Keratinocyte (primary cell): ENCODE data around the gene SYNM. TPM values are rescaled to one million over a fixed set of nuclear protein-coding genes. Genes with fewer than 3 reads are reported as not detected.

Source experiments
- DNase-seq: peaks from one replicate; pipeline ENCODE4 v3.0.0-alpha.2; 2011; ENCODE audit warnings: low read depth, missing footprints, low spot score
- FAIRE-seq: peaks from 2 replicates; lab custom pipeline; 2011; peaks lifted over from hg19 to GRCh38; lab: Jason Lieb, UNC
- H2AFZ ChIP-seq: 2 replicates; pipeline ENCODE4 v1.6.0; 2012; ENCODE audit warnings: low read length, control low read depth, inconsistent platforms; ENCODE audit not compliant: control insufficient read depth
- H3K27ac ChIP-seq: 2 replicates; pipeline ENCODE4 v1.5.1; 2011; ENCODE audit warnings: low read length; ENCODE audit not compliant: control insufficient read depth, insufficient read depth
- H3K27me3 ChIP-seq: 3 replicates; pipeline ENCODE4 v1.6.0; 2011; ENCODE audit warnings: low read length; ENCODE audit not compliant: control insufficient read depth, insufficient read depth; ENCODE audit errors: extremely low read depth
- H3K36me3 ChIP-seq, 2 experiments: 2 replicates in 1 of 2; 3 replicates in 1 of 2; pipeline ENCODE4 v1.5.1; 2011; ENCODE audit warnings: low read length in 2 of 2, mild to moderate bottlenecking in 1 of 2; ENCODE audit not compliant: control insufficient read depth in 2 of 2, insufficient read depth in 2 of 2; ENCODE audit errors: extremely low read depth in 1 of 2
- H3K4me1 ChIP-seq: 3 replicates; pipeline ENCODE4 v1.5.1; 2011; ENCODE audit warnings: low read length; ENCODE audit not compliant: control insufficient read depth, insufficient read depth; ENCODE audit errors: extremely low read depth
- H3K4me2 ChIP-seq: 3 replicates; pipeline ENCODE4 v1.6.0; 2011; ENCODE audit warnings: low read depth, low read length; ENCODE audit not compliant: control insufficient read depth, insufficient read depth; ENCODE audit errors: extremely low read depth
- H3K4me3 ChIP-seq, 3 experiments: fragments of 200-600 bp in 1 of 3; sonication (generic) in 1 of 3; 2 replicates in 2 of 3; 3 replicates in 1 of 3; pipeline ENCODE4 v1.5.1; 2011 to 2016; ENCODE audit warnings: low read length in 3 of 3, mild to moderate bottlenecking in 3 of 3, control low read depth in 2 of 3, inconsistent platforms in 1 of 3, low read depth in 1 of 3, mixed read lengths in 1 of 3, mixed run types in 1 of 3, moderate library complexity in 1 of 3; ENCODE audit not compliant: control insufficient read depth in 2 of 3, insufficient read depth in 2 of 3; ENCODE audit errors: extremely low read depth in 1 of 3
- H3K79me2 ChIP-seq: 2 replicates; pipeline ENCODE4 v1.6.0; 2012; ENCODE audit warnings: low read length; ENCODE audit not compliant: control insufficient read depth, insufficient read depth
- H3K9ac ChIP-seq: 3 replicates; pipeline ENCODE4 v1.6.0; 2011; ENCODE audit warnings: low read length; ENCODE audit not compliant: control insufficient read depth, insufficient read depth; ENCODE audit errors: extremely low read depth
- H3K9me1 ChIP-seq: 3 replicates; pipeline ENCODE4 v1.6.0; 2011; ENCODE audit warnings: low read length; ENCODE audit not compliant: control insufficient read depth, insufficient read depth; ENCODE audit errors: extremely low read depth
- H3K9me3 ChIP-seq: 2 replicates; pipeline ENCODE4 v1.5.1; 2012; ENCODE audit warnings: low read depth, low read length; ENCODE audit not compliant: control insufficient read depth
- H4K20me1 ChIP-seq: 3 replicates; pipeline ENCODE4 v1.6.0; 2011; ENCODE audit warnings: low read length; ENCODE audit not compliant: control insufficient read depth, insufficient read depth; ENCODE audit errors: extremely low read depth
- CTCF ChIP-seq, 3 experiments: IDR thresholded peaks in 1 of 3; conservative IDR thresholded peaks in 1 of 3; optimal IDR thresholded peaks in 1 of 3; 2 replicates in 2 of 3; 3 replicates in 1 of 3; pipeline versions ENCODE3 to v1.5.1; 2011; ENCODE audit warnings: low read length in 3 of 3, mild to moderate bottlenecking in 3 of 3, moderate library complexity in 2 of 3, control low read depth in 1 of 3, inconsistent platforms in 1 of 3; ENCODE audit not compliant: insufficient read depth in 2 of 3; ENCODE audit errors: extremely low read depth in 1 of 3
- EZH2 ChIP-seq: IDR thresholded peaks from one replicate; pipeline ENCODE4 v1.6.1; 2012; ENCODE audit warnings: inconsistent platforms, mild to moderate bottlenecking, low read length, moderate library complexity
- dilution Hi-C: fragments of 300-500 bp; cut with MboI; formaldehyde crosslinking; loops from one replicate; pipeline ENCODE4 v1.7.0; 2020; ENCODE audit warnings: low sequenced_read_pairs; ENCODE audit not compliant: extremely low pct_ligation_motif_present
- polyA plus RNA-seq, 5 experiments: library from polyadenylated mRNA; depleted of rRNA in 3 of 5; stranded (reverse) in 3 of 5; stranded (forward) in 1 of 5; unstranded in 1 of 5; fragments of >200 nt; gene quantifications; 1 replicate in 1 of 5; 2 replicates in 3 of 5; 3 replicates in 1 of 5; pipeline versions ENCODE4 v1.2.1 to v1.2.3, GENCODE V29; 2011 to 2012; ENCODE audit warnings: missing spikeins in 2 of 5, low read depth in 1 of 5, low replicate concordance in 1 of 5

The SYNM gene
- polyA plus RNA-seq, 1 donor (not counting 4 experiments of a cell fraction or from before 2014, with no cell fraction given), result 0.09 TPM

- DNase-seq (no peak), FAIRE-seq (no peak)
- Histone ChIP-seq H3K9me3 (no peaks in the 10 kb centered on the region), H3K79me2 (no peaks in the 10 kb centered on the region), H3K27ac (no peak overlapping the region), H3K4me1 (no peaks in the 10 kb centered on the region), H3K36me3 (no peaks in the 10 kb centered on the region), H2AFZ (no peak overlapping the region), H3K4me2 (no peak overlapping the region), H3K9me1 (no peaks in the 10 kb centered on the region), H3K4me3 (no peak overlapping the region), H3K27me3 (peaks cover 26% of the 10 kb centered on the region), H4K20me1 (no peaks in the 10 kb centered on the region), H3K9ac (no peak overlapping the region)
- dilution Hi-C loops, result no loop called here
- no peak for TF ChIP-seq CTCF (optimal IDR thresholded peaks at IDR 0.05 in 1 of 3, IDR thresholded peaks at IDR 0.05 in 1 of 3, conservative IDR thresholded peaks at IDR 0.05 in 1 of 3; ENCODE audit: extremely low read depth in 1 of 3, insufficient read depth in 2 of 3, low read length in 3 of 3)
- TF ChIP-seq EZH2, result no peak
Observed at GRCh38 chr15:99096894-99097426, 7.9 kb upstream of the SYNM start.

DNA sequence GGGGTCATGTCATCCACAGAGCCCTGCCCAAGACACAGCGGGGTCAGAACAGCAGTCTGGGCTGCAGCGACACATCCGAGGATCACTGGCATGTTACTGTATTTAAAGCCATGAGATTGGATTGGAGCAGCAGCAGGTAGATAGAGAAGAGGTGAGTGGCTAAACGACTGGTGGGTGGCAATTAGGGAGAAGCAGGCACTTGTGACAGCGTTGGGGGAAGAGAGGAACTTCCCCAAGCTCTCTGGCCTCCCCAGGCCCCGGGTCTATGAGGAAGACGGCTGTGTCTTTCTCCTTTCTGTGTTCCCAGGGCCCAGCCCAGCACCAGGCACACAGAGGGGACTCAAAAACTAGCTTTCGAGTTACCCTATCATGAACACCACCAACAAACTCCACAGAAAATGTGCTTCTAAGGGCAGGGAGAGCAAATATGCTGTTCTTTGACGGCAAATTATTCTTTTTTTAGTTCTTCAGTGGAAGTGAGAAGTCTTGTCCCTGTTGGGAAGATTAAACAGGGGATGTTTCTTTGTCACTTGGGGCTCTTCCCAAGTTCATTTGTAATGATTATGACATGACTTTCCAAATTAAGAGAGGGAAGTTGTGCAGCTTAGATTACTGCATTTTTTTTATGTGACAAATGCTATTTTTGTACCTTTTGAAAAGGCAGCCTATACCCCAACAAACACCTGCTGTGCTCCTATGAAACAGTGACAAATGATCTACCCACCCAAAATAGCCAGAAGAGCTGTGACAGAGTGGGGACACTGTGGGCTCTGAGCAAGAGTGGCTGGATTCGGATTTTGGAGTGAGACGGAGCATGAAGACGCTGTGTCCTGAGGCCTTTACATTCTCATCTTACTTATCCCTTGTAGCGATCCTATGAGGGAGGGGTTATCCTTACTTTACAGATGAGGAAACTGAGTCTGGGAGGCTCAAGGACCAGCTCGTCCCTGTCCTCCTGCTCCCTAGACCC is 7.2 kb upstream of the SYNM start:
- Histone ChIP-seq H3K4me1 (no peaks in the 10 kb centered on the region), H4K20me1 (no peaks in the 10 kb centered on the region), H2AFZ (no peak overlapping the region), H3K27me3 (peaks cover 33% of the 10 kb centered on the region), H3K4me2 (no peak overlapping the region), H3K9me3 (no peaks in the 10 kb centered on the region), H3K79me2 (no peaks in the 10 kb centered on the region), H3K36me3 (no peaks in the 10 kb centered on the region), H3K4me3 (no peak overlapping the region), H3K27ac (no peak overlapping the region), H3K9ac (no peak overlapping the region), H3K9me1 (no peaks in the 10 kb centered on the region)
- DNase-seq (no peak), FAIRE-seq (no peak)
- TF ChIP-seq EZH2 (no peak), CTCF (optimal IDR thresholded peaks at IDR 0.05 in 1 of 3, IDR thresholded peaks at IDR 0.05 in 1 of 3, conservative IDR thresholded peaks at IDR 0.05 in 1 of 3; ENCODE audit: extremely low read depth in 1 of 3, insufficient read depth in 2 of 3, low read length in 3 of 3) (no peak)
- dilution Hi-C loops, result no loop called here
